Measurements from ENCODE around the gene HMCN2.

GRCh38 chr9:130316430-130316829, 50.9 kb downstream of the HMCN2 start:
- TF ChIP-seq POLR2A (IDR thresholded peaks at IDR 0.05; ENCODE audit: low read length): no peak
- TF ChIP-seq GATA1 (IDR thresholded peaks at IDR 0.05; ENCODE audit: low read depth, low read length): no peak

Measured in erythroblast (primary cell).